K562 (cell line): Measurements from ENCODE around the gene SAMD9L. TPM values are rescaled to one million over a fixed set of nuclear protein-coding genes. Genes with fewer than 3 reads are reported as not detected.

Experiments
- CREM ChIP-seq: IDR thresholded peaks from 2 replicates; pipeline ENCODE4 v1.6.1; 2014; ENCODE audit warnings: antibody characterized with exemption, low read depth
- ELF4 ChIP-seq: fragments of 450-650 bp; formaldehyde crosslinking; IDR thresholded peaks from 2 replicates; pipeline ENCODE4 v1.4.0; 2022; ENCODE audit warnings: missing genetic modification characterization
- FIP1L1 ChIP-seq: fragments of 200-400 bp; formaldehyde crosslinking; IDR thresholded peaks from 2 replicates; pipeline ENCODE4 v1.6.1; 2018; ENCODE audit warnings: mild to moderate bottlenecking, low read depth, low read length; ENCODE audit not compliant: poor library complexity, severe bottlenecking
- KDM1A ChIP-seq, 2 experiments: fragments of 450-650 bp; IDR thresholded peaks; 2 replicates each; pipeline ENCODE4 v1.6.1; 2016; ENCODE audit warnings: mild to moderate bottlenecking in 2 of 2
- MYC ChIP-seq, 2 experiments: fragments of 250-450 bp in 1 of 2; sonication (Bioruptor Pico) in 1 of 2; IDR thresholded peaks; 2 replicates each; pipeline versions ENCODE4 v1.5.1 to v1.6.1; 2012 to 2021; ENCODE audit warnings: low read depth in 2 of 2, borderline replicate concordance in 1 of 2, improper control_type of control experiment in 1 of 2, low read length in 1 of 2, mild to moderate bottlenecking in 1 of 2, moderate library complexity in 1 of 2
- PBX2 ChIP-seq, 2 experiments: IDR thresholded peaks in 1 of 2; conservative IDR thresholded peaks in 1 of 2; 2 replicates each; pipeline ENCODE4 v1.6.1; 2016; ENCODE audit warnings: low read depth in 2 of 2, mild to moderate bottlenecking in 1 of 2, missing compliant biosample characterization in 1 of 2, missing genetic modification characterization in 1 of 2, moderate library complexity in 1 of 2
- REST ChIP-seq, 2 experiments: fragments of 450-650 bp; formaldehyde crosslinking in 1 of 2; IDR thresholded peaks; 2 replicates each; pipeline versions ENCODE4 v1.4.0 to v1.6.1; 2014 to 2020; ENCODE audit warnings: mild to moderate bottlenecking in 2 of 2, borderline replicate concordance in 1 of 2, low read depth in 1 of 2
- STAT5B ChIP-seq: fragments of 250-450 bp; sonication (Bioruptor Pico); IDR thresholded peaks from 2 replicates; pipeline ENCODE4 v1.8.0; 2021; ENCODE audit warnings: mild to moderate bottlenecking, inconsistent platforms
- TCF7 ChIP-seq: sonication (generic); IDR thresholded peaks from 2 replicates; pipeline ENCODE4 v1.6.1; 2016; ENCODE audit warnings: antibody characterized with exemption, borderline replicate concordance
- TRIM25 ChIP-seq: fragments of 450-650 bp; IDR thresholded peaks from 2 replicates; pipeline ENCODE4 v1.7.0; 2016; ENCODE audit warnings: borderline replicate concordance
- ZNF184 ChIP-seq: sonication (generic); formaldehyde crosslinking; IDR thresholded peaks from 2 replicates; pipeline ENCODE4 v1.5.0; 2020; ENCODE audit warnings: missing genetic modification reagents
- polyA plus RNA-seq, 8 experiments: library from polyadenylated mRNA; depleted of rRNA in 4 of 8; stranded (reverse) in 5 of 8; unstranded in 3 of 8; fragments of >200 nt; fragmentation: Nextera tagmentation in 2 of 8; fragmentation: Illumina TruSeq in 1 of 8; extraction: Ambion mirVana in 2 of 8; extraction: Trizol in 1 of 8; gene quantifications; 2 replicates each; pipeline versions ENCODE4 v1.2.1 to v1.2.3, GENCODE V29; 2011 to 2014; ENCODE audit warnings: inconsistent platforms in 1 of 8, missing spikeins in 1 of 8
- total RNA-seq, 7 experiments: library from RNA; depleted of rRNA in 6 of 7; stranded (reverse); fragments of >200 nt in 6 of 7; fragmentation: Illumina TruSeq in 2 of 7; extraction: Trizol in 2 of 7; gene quantifications; 2 replicates each; pipeline versions ENCODE4 v1.2.1 to v1.2.3, GENCODE V29; 2011 to 2021; ENCODE audit warnings: low replicate concordance in 1 of 7

SAMD9L gene
- total and polyA plus RNA-seq, 9 of the 15 experiments (the other 6 are each of a cell fraction or from before 2014, with no cell fraction given): 0.15 to 1.0 (median 0.48) TPM

- no peak for TF ChIP-seq PBX2 (CRISPR knock-in tag; IDR thresholded peaks at IDR 0.05; ENCODE audit: low read depth)
- peak; percentile 80 for TF ChIP-seq PBX2 (tag; conservative IDR thresholded peaks at IDR 0.05; ENCODE audit: low read depth)
- no peak for TF ChIP-seq TCF7
- no peak for TF ChIP-seq FIP1L1
- TF ChIP-seq ZNF184: no peak
- TF ChIP-seq TRIM25: no peak
- no peak for TF ChIP-seq MYC (IDR thresholded peaks at IDR 0.05; ENCODE audit: low read depth, low read length)
- TF ChIP-seq MYC (CRISPR knock-in tag; IDR thresholded peaks at IDR 0.05; ENCODE audit: borderline replicate concordance, low read depth): no peak
- no peak for TF ChIP-seq ELF4 (CRISPR knock-in tag)
- no peak for TF ChIP-seq KDM1A (IDR thresholded peaks at IDR 0.05)
- no peak for TF ChIP-seq REST (IDR thresholded peaks at IDR 0.05; ENCODE audit: borderline replicate concordance)
- TF ChIP-seq REST (CRISPR knock-in tag; IDR thresholded peaks at IDR 0.05; ENCODE audit: low read depth): no peak
- TF ChIP-seq STAT5B (CRISPR knock-in tag): no peak
- no peak for TF ChIP-seq CREM
Observed at GRCh38 chr7:93148727-93149126, 542 bp upstream of the SAMD9L start (continued).
